GM21737 (cell line): ENCODE data around the gene PRSS22.
A peak's percentile ranks its signal among the peaks of the same experiment; 100 is the strongest.
"Not testable (repeated sequence)": the region's sequence is repeated elsewhere in the genome, so short reads cannot be mapped to it uniquely, and the experiment has no call there.

ENCODE experiments used
- ATAC-seq: cut with Tn5 transposase; IDR thresholded peaks from one replicate; pipeline ENCODE4 v1.9.1; 2021; ENCODE audit warnings: mild to moderate bottlenecking, moderate library complexity; ENCODE audit not compliant: unreplicated experiment

PRSS22 gene, protein sequence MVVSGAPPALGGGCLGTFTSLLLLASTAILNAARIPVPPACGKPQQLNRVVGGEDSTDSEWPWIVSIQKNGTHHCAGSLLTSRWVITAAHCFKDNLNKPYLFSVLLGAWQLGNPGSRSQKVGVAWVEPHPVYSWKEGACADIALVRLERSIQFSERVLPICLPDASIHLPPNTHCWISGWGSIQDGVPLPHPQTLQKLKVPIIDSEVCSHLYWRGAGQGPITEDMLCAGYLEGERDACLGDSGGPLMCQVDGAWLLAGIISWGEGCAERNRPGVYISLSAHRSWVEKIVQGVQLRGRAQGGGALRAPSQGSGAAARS

DNA sequence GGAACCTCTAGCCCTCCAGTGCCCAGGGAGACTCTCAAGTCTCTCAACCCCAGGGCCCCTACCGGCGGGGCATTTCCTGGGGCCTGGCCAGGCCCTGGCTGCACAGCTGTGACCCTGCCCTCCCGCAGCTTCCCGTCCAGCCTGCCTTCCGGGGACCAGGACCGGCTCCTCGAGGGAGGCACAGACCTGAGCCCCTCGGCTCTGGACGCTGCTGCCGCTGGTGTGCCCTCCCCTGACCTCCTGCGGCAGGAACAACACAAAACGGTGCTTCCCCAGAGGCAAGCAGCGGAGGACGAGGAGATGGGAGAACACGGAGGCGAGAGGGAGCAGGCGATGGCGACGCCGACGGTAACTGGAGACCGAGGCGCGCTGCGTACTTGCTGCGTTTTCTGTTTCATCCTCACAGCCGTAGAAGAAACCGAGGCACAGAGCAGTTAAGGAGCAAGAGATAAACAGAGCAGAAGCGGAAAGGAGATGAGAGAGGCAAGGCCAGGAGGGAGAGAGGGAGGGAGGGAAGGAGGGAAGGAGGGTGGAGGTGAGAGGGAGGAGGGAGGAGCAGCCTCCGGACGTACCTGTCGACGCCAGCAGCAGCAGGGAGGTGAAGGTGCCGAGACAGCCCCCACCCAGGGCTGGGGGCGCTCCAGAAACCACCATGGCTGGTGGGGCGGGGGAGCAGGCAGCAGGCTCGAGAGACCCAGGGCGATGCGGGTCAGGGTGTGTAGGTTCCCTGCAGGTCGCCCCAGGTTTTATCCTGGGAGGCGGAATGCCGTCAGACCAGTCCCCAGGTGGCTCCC is at the start of gene PRSS22:
Gene PRSS22, minus strand, starts transcription at position 720 of the 794 bp plus-strand sequence. Its CDS starts 66 bp downstream, at position 654.
- ATAC-seq = no peak

DNA sequence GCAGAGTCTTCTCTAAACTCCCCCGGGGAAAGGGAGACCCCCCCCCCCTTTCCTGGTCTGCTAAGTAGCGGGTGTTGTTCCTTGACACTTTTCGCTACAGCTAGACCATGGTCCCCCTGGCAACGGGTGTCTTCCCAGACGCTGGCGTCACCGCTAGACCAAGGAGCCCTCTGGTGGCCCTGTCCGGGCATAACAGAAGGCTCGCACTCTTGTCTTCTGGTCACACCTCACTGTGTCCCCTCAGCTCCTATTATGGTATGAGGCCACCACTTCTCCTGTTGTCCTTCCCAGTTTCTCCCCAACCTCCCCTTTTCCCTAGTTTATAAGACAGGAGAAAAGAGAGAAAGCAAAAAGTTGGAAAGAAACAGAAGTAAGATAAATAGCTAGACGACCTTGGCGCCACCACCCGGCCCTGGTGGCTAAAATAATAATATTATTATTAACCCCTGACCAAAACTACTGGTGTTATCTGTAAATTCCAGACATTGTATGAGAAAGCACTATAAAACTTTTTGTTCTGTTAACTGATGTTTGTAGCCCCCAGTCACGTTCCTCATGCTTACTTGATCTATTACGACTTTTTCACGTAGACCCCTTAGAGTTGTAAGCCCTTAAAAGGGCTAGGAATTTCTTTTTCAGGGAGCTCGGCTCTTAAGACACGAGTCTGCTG is 49.2 kb upstream of the PRSS22 start:
- not testable (repeated sequence) for ATAC-seq

DNA sequence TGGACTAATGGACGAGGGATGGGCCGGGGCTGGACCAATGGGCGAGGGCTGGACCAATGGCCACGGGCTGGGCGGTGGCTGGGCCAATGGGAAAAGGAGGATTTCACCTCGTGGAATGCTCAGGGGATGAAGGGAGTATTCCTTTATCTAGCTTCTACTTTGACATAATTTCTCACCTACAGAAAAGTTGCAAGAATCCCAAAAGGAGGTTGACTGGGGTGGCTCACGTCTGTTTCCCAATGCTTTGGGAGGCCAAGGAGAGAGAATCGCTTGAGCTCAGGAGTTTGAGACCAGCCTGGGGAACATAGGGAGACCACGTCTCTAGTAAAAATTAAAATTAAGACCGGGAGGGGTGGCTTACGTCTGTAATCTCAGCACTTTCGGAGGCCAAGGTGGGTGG is 48.0 kb upstream of the PRSS22 start:
- no peak for ATAC-seq

DNA sequence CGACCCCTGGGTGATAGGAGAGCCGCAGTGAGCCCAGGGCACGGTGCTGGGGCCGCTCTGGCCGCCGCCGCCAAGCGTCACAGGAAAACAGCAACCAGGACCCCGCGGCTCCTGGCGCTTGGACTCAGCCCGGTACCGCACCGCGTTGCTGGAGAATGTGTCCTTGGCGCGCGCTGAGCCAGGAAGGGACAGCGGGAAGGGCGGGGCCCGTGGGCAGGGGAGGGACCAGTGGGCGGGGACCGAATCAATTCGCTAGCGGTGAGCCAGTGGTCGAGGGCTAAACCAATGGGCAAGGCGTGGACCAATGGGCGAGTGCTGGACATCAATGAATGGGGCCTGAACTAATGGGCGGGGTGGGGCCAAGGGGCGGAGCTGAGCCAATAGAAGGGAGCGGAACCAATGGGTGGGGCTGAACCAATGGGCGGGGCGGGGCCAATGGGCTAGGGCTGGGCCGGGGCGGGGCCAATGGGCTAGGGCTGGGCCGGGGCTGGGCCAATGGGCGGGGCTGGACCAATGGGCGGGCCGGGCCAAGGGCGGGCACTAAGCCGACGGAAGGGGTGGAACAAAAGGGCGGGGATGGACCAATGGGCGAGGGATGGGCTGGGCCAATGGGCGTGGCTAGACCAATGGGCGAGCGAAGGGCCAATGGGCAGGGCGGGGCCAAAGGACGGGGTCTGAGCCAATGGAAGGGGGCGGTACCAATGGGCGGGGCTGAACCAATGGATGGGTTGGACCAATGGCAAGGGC is 47.4 kb upstream of the PRSS22 start:
- peak; percentile 65 for ATAC-seq

DNA sequence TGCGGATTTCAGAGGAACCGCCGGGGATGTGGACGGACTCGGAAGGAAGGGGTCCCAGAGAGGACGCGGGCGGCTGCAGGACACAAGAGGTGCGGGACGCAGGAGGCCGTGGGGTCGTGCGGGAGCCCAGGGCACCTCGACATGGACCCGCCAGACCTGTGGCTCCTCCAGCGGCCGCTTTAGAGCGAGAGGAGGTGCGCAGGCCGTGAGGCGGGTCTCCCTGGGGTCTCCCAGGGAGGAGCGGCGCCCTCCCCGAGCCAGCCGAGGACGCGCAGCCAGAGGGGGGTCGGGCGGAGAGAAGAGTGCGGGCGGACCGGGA is 46.9 kb upstream of the PRSS22 start:
- ATAC-seq = peak; percentile 10

DNA sequence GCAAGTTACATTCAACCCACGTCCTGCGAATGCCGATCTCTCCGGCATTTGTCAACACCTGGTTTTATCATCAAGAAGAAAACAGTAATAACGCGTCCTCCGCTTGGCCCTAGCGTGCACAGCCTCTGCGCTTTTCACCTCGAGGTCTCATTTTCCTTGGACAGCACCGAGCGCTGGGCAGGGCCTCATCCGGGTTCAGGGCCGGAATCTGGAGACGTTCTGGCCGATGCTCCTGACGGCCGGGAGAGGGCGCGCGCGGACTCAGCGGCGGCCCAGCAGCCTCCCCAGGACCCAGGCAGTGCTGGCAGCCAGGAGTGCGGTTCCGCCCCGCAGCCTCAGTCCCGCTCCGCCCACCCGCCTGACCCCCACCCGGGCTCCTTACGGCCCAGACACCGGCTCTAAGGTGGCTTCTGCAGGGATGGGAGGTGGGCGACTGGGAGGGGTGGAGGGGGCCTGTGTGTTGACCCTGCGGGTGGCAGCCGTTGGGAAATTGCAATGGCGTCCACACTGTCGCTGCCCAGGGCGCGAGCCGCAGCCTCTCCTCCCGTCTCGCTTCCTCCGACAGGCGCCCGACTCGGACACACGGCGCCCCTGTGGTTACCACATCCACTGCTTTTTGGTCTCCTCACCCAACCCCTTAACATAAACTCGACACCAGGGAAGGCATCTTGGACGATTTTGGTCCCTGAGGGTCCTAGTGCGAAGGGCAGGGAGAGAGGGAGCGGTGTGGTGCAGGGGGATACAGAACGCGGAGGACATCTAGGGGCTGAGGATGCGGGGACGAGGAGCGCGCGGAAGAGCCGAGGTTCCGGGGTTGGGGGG is 46.3 kb upstream of the PRSS22 start:
- ATAC-seq = peak; percentile 47

DNA sequence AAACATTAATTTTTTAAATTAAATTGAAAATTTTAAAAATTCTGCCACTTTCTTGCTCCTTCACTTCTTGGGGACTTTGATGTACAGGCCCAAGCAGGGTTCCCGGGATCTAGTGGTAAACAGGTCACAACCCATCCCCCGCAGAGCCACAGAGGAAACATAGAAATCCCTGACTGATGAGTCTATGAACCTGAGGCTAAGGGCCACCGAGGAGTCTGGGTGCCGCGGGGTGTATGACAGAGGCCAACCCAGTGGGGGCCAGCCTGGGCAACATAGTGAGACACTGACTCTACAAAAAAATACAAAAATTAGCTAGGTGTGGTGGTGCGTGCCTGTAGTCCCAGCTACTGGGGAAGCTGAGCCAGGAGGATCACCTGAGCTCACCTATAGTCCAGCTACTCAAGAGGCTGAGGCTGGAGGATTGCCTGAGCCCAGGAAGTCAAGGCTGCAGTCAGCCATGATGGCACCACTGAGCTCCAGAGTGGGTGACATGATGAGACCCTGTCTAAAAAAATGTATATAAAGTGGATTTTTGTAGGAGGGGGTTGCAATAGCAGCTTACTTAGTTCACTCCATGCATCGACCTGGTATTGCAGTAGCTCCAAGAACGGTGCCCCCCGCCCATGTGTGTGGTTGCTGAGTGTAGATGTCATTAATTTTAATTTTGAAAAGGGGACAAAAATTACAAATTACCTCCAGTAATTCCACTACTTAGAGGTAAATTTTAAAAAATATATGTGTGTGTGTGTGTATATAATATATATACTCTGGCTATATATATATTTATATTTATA is 44.6 kb upstream of the PRSS22 start:
- no peak for ATAC-seq

DNA sequence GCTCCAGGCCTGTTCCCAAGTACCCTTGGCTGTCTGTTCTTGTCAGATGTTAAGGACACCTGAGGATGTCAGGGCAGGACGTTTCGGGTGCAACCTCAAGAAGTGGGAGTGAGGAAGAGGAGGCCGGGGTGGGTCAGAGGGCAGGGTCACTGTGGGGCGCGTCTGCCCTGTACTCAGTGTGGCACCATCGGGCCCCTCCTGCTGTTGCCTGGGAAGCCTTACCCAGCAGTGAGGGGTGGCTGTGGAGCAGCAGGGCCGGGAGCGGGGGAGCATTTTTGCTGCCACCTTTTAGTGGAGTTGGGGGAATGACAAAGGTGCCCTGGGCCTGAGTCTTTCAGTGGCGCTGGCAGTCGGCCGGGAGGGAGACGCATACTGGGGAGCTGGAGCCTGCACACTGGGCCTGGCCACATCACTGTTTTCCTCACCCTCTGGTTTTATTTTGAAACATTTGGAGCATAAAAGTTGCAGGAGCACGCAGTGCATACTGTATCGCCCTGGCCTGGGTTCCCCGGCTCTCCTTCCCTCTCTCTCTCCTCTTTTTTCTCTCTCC is 42.6 kb upstream of the PRSS22 start:
- no peak for ATAC-seq

DNA sequence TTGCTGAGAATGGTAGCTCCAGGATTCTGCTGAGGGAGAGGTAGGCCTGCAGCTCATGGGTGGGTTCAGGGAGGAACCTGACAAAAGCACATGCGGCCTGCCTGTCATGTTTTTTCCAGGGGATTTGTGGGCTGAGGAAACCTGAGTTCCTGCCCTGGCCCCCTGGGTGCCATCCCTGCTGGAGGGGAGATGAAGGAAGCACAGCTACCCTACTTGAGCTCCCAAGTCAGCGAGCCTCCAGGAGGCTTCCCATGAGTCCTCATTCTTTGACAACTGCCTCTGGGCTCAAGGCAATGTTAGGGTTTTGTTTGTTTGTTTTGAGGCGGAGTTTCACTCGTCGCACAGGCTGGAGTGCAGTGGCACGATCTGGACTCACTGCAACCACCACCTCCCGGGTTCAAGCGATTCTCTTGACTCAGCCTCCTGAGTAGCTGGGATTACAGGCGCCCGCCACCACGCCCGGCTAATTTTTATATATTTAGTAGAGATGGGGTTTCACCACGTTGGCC is 41.6 kb upstream of the PRSS22 start:
- ATAC-seq = no peak

DNA sequence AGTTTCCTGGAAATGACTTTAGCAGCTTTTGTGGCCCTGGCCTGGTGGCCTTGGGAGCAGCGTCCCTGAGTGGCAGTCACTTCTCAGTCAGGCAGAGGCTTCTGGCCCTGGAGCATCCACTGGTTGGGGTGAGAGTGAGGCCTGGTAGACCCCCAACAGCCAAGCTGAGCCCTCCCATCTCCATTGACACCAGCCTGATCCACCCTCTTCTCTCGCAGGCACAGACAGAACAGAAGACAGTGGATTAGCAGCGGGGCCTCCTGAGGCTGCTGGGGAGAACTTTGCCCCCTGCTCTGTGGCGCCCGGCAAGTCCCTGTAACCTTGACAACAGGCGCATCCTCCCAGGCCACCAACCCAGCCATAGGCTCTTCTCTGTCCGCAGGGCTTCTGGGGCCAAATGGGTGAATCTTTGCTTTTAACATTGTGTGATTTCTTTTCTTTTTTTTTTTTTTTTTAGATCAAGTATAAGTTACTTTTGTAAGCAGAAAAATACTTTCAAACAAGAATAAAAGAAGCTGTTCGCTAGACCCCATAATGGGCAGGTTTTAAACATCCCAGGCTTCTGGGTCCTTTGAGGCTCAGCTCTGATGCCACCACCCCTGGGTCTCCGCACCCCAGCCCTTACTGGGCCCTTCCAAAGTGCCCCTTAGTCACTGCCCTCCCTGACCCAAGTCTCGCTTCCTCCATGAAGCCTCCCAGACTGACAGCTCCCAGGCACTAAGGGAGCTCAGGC is 41.0 kb upstream of the PRSS22 start:
- ATAC-seq = no peak

DNA sequence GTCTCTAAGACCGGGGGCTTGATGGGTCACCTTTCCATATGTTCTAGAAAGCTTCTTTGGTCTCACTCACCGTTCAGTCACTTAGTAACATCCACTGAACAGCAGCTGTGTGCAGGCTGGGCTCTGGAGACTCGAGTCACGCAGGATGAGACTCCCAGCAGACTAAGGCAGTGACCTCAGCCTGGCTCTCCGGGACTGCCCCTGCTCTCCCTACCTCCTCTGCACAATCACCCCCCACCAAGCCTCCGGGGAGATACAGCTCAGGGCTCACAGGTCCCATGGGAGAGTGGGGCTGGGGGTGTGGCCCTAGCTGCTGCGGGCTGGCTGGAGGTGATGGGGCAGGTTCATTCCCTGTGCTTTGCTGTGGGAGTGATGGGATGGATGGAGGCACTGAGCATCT is 39.1 kb upstream of the PRSS22 start:
- ATAC-seq = no peak

DNA sequence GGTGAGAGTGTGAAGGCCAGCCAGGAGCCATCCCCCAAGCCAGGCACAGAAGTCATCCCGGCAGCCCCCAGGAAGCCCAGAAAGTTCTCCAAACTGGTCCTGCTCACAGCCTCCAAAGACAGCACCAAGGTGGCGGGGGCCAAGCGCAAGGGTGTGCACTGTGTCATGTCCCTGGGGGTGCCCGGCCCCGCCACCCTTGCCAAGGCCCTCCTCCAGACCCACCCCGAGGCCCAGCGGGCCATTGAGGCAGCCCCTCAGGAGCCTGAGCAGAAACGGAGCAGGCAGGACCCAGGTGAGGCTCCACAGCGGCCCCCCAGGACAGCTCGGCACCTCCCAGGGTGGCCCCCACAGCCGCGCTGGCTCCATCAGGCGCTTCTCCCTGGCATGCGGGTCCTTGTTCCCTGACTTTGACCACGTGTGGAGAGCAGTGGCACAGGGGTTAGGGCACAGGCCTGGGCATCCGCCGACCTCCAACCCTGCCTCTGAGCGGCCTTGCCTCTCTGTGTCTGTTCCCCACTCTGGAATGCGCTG is 38.6 kb upstream of the PRSS22 start:
- no peak for ATAC-seq

DNA sequence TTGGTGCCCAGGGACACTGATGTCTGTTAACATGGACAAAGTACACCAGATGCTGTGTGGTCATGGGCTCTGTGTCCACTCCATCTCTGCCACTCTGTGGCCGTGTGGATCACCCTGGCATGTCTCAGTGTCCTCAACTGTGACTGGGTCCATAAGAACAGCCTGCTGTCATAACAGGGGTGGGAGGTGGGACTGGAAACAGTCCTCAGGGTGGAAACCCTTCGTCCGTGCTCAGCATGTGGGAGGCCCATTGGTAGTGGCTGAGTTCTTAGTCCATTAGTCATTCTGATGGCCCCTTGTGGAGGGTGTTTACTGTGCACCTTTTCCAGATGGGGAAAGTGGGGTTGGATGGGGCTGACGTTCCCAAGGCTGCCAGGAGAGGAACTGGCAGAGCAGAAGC is 37.8 kb upstream of the PRSS22 start:
- no peak for ATAC-seq

DNA sequence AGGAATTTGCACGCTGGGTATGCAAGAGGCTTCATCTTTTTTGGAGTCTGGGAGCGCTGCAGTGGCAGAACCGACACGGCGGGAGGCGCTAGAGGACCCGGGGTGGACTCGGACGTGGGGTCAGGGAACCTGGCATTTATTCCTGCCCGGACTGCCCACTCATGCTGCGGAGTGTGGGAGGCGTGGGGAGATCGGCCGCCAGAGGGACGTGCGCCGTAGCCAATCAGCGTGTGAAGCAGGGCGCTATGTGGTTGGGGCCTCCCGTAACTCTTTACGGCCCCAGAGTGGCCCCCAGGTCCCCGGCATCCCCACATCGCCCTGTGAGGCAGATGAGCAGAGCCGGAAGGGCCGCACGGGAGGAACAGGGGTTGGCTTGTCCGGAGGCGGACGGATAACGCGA is 36.3 kb upstream of the PRSS22 start:
- no peak for ATAC-seq

DNA sequence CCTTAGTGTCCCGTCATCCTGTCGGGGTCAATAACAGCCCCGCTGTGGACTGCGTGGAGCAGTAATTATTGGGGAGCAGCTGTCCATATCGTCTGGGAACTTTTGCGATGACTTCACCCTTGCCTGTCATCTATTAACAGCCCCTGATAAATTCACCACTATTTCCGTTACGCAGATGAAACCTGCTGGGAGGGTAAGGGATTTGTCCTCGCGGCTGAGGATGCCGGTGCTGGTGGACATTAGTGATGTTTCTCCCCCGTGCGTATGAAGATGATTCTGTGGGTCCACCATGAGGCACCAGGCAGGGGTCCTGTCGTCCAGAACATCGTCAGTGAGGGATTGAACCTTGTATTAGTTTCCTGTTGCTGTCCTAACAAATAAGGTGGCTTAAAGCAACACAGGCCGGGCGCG is 26.1 kb upstream of the PRSS22 start:
- no peak for ATAC-seq

DNA sequence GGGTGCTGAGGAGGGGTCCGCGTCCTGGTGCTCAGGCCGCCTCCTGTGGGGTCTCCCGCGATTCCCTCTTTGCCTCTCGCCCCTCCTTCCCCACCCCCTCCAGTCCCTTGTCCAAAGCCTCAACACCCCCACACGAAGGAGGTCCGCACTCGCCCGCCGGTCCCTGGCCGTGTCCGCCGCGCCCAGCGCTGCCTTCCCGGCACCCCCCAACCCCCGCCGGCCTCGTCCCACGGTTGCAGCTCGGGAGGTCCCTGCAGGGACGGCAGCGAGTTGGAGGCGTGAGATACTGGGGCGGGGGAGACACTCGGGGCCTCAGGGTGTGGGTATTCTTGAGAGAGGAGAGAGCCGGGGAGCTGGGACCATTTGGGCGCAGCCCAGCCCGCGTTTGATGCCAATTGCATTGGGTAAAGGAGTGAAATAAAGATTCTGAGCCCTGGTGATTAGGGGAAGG is 25.5 kb upstream of the PRSS22 start:
- no peak for ATAC-seq

DNA sequence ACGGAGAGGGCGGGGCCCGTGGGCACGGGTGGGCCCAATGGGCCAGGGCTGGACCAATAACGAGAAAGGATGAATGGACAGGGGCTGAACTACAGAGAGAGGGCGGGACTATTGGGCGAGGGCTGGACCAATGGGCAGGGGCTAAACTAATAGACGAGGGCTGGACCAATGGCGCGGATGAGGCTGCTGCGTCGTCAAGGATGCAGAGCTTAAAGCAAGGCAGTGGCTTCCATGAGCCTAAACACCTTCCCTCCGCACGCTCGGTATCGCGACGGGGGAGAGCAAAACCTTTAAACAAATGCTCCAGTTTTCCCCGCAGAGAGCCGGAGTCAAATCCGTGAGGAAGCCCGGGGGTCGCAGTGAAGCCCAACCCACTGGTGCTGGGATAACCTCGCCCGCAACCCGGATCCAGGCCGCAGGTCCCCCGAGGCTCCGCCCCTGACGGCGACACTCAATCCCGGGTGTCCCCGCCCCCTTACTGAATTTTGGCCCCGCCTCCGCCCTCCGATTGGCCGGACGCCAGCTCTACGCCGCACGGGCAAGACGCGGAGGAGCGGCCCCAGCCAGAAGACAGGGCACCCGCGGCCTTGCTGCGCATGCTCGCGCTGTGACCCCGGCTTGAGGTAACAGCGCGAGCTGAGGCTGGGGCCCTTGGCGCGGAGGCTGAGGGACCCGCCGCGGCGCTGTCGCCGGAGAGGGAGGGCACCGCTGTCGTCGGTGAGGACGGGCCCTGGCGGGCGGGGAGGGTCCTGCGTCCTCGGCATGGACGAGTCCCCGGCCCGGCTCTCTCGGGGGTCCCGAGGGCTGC is 24.9 kb upstream of the PRSS22 start, which contains the start of gene FLYWCH2:
Gene FLYWCH2, plus strand, starts transcription at position 566 of the 808 bp plus-strand sequence. CDS start 13,235 bp downstream, outside the sequence.
- ATAC-seq = peak; percentile 84
